Pancreas (tissue), 10 donors: ENCODE data around the gene SOWAHA. TPM values are rescaled to one million over a fixed set of nuclear protein-coding genes. Genes with fewer than 3 reads are reported as not detected.

Experiments
- ATAC-seq, 4 donors: fragments of 200-7000 bp; cut with Tn5 transposase; one replicate each; pipeline versions ENCODE4 v1.8.0 to v1.9.1; 2020; ENCODE audit warnings: mild to moderate bottlenecking in 4 of 4, moderate library complexity in 4 of 4
- DNase-seq, 6 donors: peaks; one replicate each; pipeline ENCODE4 v3.0.0-alpha.2; 2020
- FAIRE-seq: peaks from 2 replicates; lab custom pipeline; 2012; peaks lifted over from hg19 to GRCh38; lab: Jason Lieb, UNC
- H3K27ac ChIP-seq, 4 donors: fragments of 200-600 bp; sonication (generic); 1 replicate in 3 of 4; 2 replicates in 1 of 4; pipeline versions ENCODE4 v1.5.0 to v1.8.0; 2020
- H3K27me3 ChIP-seq, 4 donors: fragments of 200-600 bp; one replicate each; pipeline ENCODE4 v1.8.0; 2021
- H3K36me3 ChIP-seq, 3 donors: fragments of 200-600 bp; sonication (generic) in 1 of 3; one replicate each; pipeline versions ENCODE4 v1.5.0 to v1.8.0; 2020 to 2021
- H3K4me1 ChIP-seq, 3 donors: fragments of 200-600 bp; one replicate each; pipeline ENCODE4 v1.8.0; 2021
- H3K4me3 ChIP-seq, 4 donors: fragments of 200-600 bp; sonication (generic) in 2 of 4; one replicate each; pipeline versions ENCODE4 v1.5.0 to v1.8.0; 2020 to 2021
- H3K9me3 ChIP-seq, 4 donors: fragments of 200-600 bp; one replicate each; pipeline ENCODE4 v1.8.0; 2021
- CTCF ChIP-seq, 4 donors: fragments of 200-600 bp; sonication (generic) in 3 of 4; IDR thresholded peaks; one replicate each; pipeline versions ENCODE4 v1.5.0 to v1.8.0; 2021; ENCODE audit warnings: antibody characterized with exemption in 4 of 4
- WGBS, 2 donors: extraction: QIAGEN DNeasy Blood & Tissue Kit; methylation state at CpG; one replicate each; pipeline ENCODE4 v1.1.7; 2013; 5-methylcytosine and 5-hydroxymethylcytosine counted together
- intact Hi-C, 3 donors: fragments of 100-400 bp; cut with DNase I; formaldehyde crosslinking; loops; one replicate each; pipeline versions ENCODE4 v1.11.1 to v1.14.2; 2022
- polyA plus RNA-seq, 2 donors: library from polyadenylated mRNA; stranded (reverse); fragments of 200-250 nt; gene quantifications; one replicate each; pipeline ENCODE4 v1.2.3, GENCODE V29; 2013
- total RNA-seq, 6 donors: library from RNA; stranded (reverse); fragmentation: NEBNext Ultra II Directional in 4 of 6; extraction: Animal tissue kit (Norgen Biotek cat#: 25700) in 4 of 6; gene quantifications; one replicate each; pipeline versions ENCODE4 v1.2.1 to v1.2.4, GENCODE V29; 2021 to 2023
- donor health status: healthy with polysubstance abuse.
- donor health status: DM: no; HTN: no; CAD: no; lungs with moderate emphysema.
- donor health status: DM: no; HTN: no; CAD: no.
- donor health status: control.
- donor health status: control.
- donor health status: Bipolar disorder and iron deficiency.
- donor health status: DM: yes; HTN: yes; CAD: no.
- donor health status: DM: no; HTN: no; CAD: no.
- donor health status: DM: no; HTN: no; CAD: no.
- donor health status: DM: yes; HTN: yes; CAD: no.

The SOWAHA gene
- total and polyA plus RNA-seq, 8 donors, result 1.4 to 5.0 (median 1.9) TPM

- Histone ChIP-seq H3K4me3 (peak within 1 kb of the TSS; percentile 63 to 92 (median 86)), H3K27ac (peak within 1 kb of the TSS; percentile 35 to 80 (median 68)), H3K4me1 (peaks cover 0 to 14% (median 6%) of the 10 kb centered on the region in 3 donors), H3K36me3 (no peaks in the 10 kb centered on the region), H3K27me3 (no peaks in the 10 kb centered on the region), H3K9me3 (no peaks in the 10 kb centered on the region)
- no peak for FAIRE-seq
- intact Hi-C loops, result no loop called here
- ATAC-seq, result peak; percentile 71 to 78 (median 72)
- TF ChIP-seq CTCF (IDR thresholded peaks at IDR 0.05), result no peak
- 1% methylated on average over 62 to 82 of the region's 82 CpGs for WGBS, 2 donors
- peak; percentile 43 to 83 (median 54) for DNase-seq
Measured at GRCh38 chr5:132777209-132778069, 35.7 kb upstream of the SOWAHA start, which contains the start of gene SEPTIN8. Gene SEPTIN8, minus strand, starts transcription at chr5:132777239. Its CDS starts 102 bp downstream, at chr5:132777137.

GRCh38 chr5:132778129-132778528, 35.0 kb upstream of the SOWAHA start:
- no peak for TF ChIP-seq CTCF (IDR thresholded peaks at IDR 0.05)
- FAIRE-seq, result no peak
- ATAC-seq, result no peak
- Histone ChIP-seq H3K4me1 (peaks cover 0 to 14% (median 6%) of the 10 kb centered on the region in 3 donors), H3K27me3 (no peaks in the 10 kb centered on the region), H3K27ac (peak overlapping the region in 1 of 4 donors; percentile 80), H3K36me3 (no peaks in the 10 kb centered on the region), H3K9me3 (no peaks in the 10 kb centered on the region), H3K4me3 (peak overlapping the region; percentile 63 to 92 (median 86))
- intact Hi-C loops, result no loop called here
- WGBS, 2 donors, result 53 to 67% methylated on average over 4 of the region's 4 CpGs
- no peak for DNase-seq

GRCh38 chr5:132778856-132779255, 34.2 kb upstream of the SOWAHA start:
- intact Hi-C loops, result no loop called here
- FAIRE-seq, result no peak
- Histone ChIP-seq H3K9me3 (no peaks in the 10 kb centered on the region), H3K4me3 (no peak overlapping the region), H3K4me1 (peaks cover 0 to 14% (median 6%) of the 10 kb centered on the region in 3 donors), H3K27ac (no peak overlapping the region), H3K27me3 (no peaks in the 10 kb centered on the region), H3K36me3 (no peaks in the 10 kb centered on the region)
- 46 to 56% methylated on average over 5 of the region's 5 CpGs for WGBS, 2 donors
- ATAC-seq, result no peak
- no peak for TF ChIP-seq CTCF (IDR thresholded peaks at IDR 0.05)
- no peak for DNase-seq

- TF ChIP-seq CTCF (IDR thresholded peaks at IDR 0.05), result no peak
- Histone ChIP-seq H3K4me3 (no peak overlapping the region), H3K27me3 (no peaks in the 10 kb centered on the region), H3K27ac (no peak overlapping the region), H3K36me3 (no peaks in the 10 kb centered on the region), H3K4me1 (peaks cover 0 to 14% (median 6%) of the 10 kb centered on the region in 3 donors), H3K9me3 (no peaks in the 10 kb centered on the region)
- intact Hi-C loops, result no loop called here
- FAIRE-seq (no peak), ATAC-seq (no peak), DNase-seq (no peak)
- 95% methylated on average over 3 of the region's 3 CpGs for WGBS, 2 donors
Measured at GRCh38 chr5:132779961-132780360, 33.1 kb upstream of the SOWAHA start.

GRCh38 chr5:132780577-132780976, 32.5 kb upstream of the SOWAHA start:
- 93 to 98% methylated on average over 1 of the region's 1 CpG for WGBS, 2 donors

More at GRCh38 chr5:132780577-132780976, 32.5 kb upstream of the SOWAHA start:
- Histone ChIP-seq H3K4me1 (peaks cover 0 to 9% (median 6%) of the 10 kb centered on the region in 3 donors), H3K27me3 (no peaks in the 10 kb centered on the region), H3K9me3 (no peaks in the 10 kb centered on the region), H3K4me3 (no peak overlapping the region), H3K27ac (no peak overlapping the region), H3K36me3 (no peaks in the 10 kb centered on the region)
- intact Hi-C loops, result no loop called here
- ATAC-seq (no peak), FAIRE-seq (no peak), DNase-seq (no peak)
- TF ChIP-seq CTCF (IDR thresholded peaks at IDR 0.05), result no peak
